Peyer's patch (tissue), 4 donors: ENCODE results near the gene SORCS1.

ENCODE experiments used
- POLR2A ChIP-seq, 2 donors: fragments of 450-650 bp; IDR thresholded peaks; one replicate each; pipeline ENCODE4 v1.5.1; 2017; ENCODE audit warnings: antibody characterized with exemption in 2 of 2, mild to moderate bottlenecking in 2 of 2, moderate library complexity in 2 of 2
- TF ChIP-seq, protein P1 (sequence below), 6 experiments: fragments of 450-650 bp in 4 of 6; fragments of 200-600 bp in 2 of 6; sonication (generic) in 1 of 6; IDR thresholded peaks; one replicate each; pipeline ENCODE4 v1.5.1; 2017 to 2019; ENCODE audit warnings: antibody characterized with exemption in 6 of 6, mild to moderate bottlenecking in 3 of 6, moderate library complexity in 1 of 6

DNA sequence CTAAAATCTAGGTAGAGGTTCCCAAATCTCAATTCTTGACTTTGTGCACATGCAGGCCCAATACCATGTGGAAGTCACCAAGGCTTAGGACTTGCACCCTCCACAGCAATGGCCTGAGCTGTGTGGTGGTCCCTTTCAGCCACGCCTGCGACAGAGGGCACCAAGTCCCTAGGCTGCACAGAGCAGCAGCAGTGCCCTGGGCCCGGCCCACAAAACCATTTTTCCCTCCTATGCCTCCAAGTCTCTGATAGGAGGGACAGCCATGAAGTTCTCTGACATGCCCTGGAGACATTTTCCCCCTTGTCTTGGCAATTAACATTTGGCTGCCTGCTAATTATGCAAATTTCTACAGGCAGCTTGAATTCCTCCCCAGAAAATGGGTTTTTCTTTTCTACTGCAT lies 375.5 kb downstream of the SORCS1 start:
- TF ChIP-seq, protein P1, sequence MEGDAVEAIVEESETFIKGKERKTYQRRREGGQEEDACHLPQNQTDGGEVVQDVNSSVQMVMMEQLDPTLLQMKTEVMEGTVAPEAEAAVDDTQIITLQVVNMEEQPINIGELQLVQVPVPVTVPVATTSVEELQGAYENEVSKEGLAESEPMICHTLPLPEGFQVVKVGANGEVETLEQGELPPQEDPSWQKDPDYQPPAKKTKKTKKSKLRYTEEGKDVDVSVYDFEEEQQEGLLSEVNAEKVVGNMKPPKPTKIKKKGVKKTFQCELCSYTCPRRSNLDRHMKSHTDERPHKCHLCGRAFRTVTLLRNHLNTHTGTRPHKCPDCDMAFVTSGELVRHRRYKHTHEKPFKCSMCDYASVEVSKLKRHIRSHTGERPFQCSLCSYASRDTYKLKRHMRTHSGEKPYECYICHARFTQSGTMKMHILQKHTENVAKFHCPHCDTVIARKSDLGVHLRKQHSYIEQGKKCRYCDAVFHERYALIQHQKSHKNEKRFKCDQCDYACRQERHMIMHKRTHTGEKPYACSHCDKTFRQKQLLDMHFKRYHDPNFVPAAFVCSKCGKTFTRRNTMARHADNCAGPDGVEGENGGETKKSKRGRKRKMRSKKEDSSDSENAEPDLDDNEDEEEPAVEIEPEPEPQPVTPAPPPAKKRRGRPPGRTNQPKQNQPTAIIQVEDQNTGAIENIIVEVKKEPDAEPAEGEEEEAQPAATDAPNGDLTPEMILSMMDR (IDR thresholded peaks at IDR 0.05): no peak
- TF ChIP-seq POLR2A (IDR thresholded peaks at IDR 0.05): no peak
